ENCODE results near the gene DUSP14. TPM values are rescaled to one million over a fixed set of nuclear protein-coding genes. Genes with fewer than 3 reads are reported as not detected.
A peak's percentile ranks its signal among the peaks of the same experiment; 100 is the strongest.

The DUSP14 gene
- total RNA-seq, 1 experiment from 2014 or later, result 56.2 TPM

DNA sequence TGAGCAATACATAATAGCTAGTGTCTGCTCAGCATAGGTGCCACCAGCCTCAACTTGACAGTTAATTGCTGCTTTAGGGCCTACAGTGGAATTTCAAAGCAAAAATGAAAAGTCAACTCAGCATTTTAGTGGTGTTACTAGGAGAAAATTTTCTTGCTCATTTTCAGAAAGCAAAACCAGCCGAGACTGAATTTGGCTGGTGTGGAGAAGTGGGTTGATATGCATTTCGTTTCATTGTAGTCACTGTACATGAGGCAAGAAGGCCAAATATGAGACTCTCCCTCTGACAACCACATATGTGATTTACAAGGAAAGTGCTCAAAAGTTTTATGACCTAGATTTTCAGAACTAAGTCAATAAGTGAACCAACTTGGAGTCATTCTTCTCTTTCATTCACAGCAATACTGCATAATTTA, 54.0 kb downstream of the DUSP14 start:
- H3K4me2 ChIP-seq (ENCODE audit: low read length), result no peak overlapping the region
- no peaks in the 10 kb centered on the region for H3K79me2 ChIP-seq (ENCODE audit: low read length)
- no peak overlapping the region for H2AFZ ChIP-seq (ENCODE audit: low read length)
- no peak overlapping the region for H3K4me3 ChIP-seq (ENCODE audit: low read length)
- H3K27ac ChIP-seq (ENCODE audit: low read length), result no peak overlapping the region
- peak; percentile 37 for ATAC-seq
- no peaks in the 10 kb centered on the region for H3K9me2 ChIP-seq (replicated peaks; ENCODE audit: low read length)
- no peaks in the 10 kb centered on the region for H3K4me1 ChIP-seq (ENCODE audit: insufficient read depth, low read length)
- BruUV-seq (replicated peaks), result no TSS peak
- DNase-seq, result no peak
- no peak overlapping the region for H3K9ac ChIP-seq (ENCODE audit: low read length)
- no peaks in the 10 kb centered on the region for H3K9me3 ChIP-seq (ENCODE audit: low read length)
- TF ChIP-seq, protein P1, sequence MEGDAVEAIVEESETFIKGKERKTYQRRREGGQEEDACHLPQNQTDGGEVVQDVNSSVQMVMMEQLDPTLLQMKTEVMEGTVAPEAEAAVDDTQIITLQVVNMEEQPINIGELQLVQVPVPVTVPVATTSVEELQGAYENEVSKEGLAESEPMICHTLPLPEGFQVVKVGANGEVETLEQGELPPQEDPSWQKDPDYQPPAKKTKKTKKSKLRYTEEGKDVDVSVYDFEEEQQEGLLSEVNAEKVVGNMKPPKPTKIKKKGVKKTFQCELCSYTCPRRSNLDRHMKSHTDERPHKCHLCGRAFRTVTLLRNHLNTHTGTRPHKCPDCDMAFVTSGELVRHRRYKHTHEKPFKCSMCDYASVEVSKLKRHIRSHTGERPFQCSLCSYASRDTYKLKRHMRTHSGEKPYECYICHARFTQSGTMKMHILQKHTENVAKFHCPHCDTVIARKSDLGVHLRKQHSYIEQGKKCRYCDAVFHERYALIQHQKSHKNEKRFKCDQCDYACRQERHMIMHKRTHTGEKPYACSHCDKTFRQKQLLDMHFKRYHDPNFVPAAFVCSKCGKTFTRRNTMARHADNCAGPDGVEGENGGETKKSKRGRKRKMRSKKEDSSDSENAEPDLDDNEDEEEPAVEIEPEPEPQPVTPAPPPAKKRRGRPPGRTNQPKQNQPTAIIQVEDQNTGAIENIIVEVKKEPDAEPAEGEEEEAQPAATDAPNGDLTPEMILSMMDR (conservative IDR thresholded peaks at IDR 0.05; ENCODE audit: low read depth, low read length), result no peak
- TF ChIP-seq EZH2 (IDR thresholded peaks at IDR 0.05; ENCODE audit: low read length, unreplicated experiment) (no peak), EZH2phosphoT487 (IDR thresholded peaks at IDR 0.05; ENCODE audit: borderline replicate concordance, low read length) (no peak)
- CTCF ChIA-PET, result no interaction called here
- POLR2A ChIA-PET (ENCODE audit: unreplicated experiment), result interaction anchor here (0.7 kb wide), 1 partner anchor 27 kb away, joined by 6 read pairs; no protein-coding TSS in a partner anchor
- intact Hi-C loops (cut with micrococcal nuclease), result no loop called here
- H3F3A ChIP-seq (ENCODE audit: low read length, unreplicated experiment), result no peaks in the 10 kb centered on the region
- H3K36me3 ChIP-seq (ENCODE audit: low read depth, low read length), result peaks cover 12% of the 10 kb centered on the region; the same call in 1 of the 2 replicates
- no peaks in the 10 kb centered on the region for H4K20me1 ChIP-seq (ENCODE audit: low read length)
- H3K27me3 ChIP-seq (ENCODE audit: low read length), result no peaks in the 10 kb centered on the region

DNA sequence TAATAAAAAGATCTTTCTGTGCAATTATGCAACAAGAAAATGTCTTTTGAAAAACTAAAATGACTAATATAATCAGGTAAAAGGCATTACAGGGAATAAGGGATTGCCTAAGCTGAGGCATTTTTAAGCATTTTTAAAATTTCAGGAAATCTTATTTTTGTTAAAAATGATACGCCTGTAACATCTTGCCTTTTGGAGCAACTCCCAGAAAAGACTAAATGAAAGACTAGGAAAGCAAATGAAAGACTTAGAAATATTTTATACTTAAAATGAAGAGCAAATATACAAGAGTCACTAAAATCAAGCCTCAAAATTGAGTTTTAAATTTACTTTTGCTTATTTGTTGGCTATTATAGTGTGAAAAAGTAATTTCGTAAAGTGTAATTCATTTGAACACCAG, 55.8 kb downstream of the DUSP14 start:
- intact Hi-C loops (cut with micrococcal nuclease), result no loop called here
- no peaks in the 10 kb centered on the region for H3K79me2 ChIP-seq (ENCODE audit: low read length)
- H3K36me3 ChIP-seq (ENCODE audit: low read depth, low read length), result peaks cover 8% of the 10 kb centered on the region; the same call in 1 of the 2 replicates
- BruUV-seq (replicated peaks), result no TSS peak
- H3K27me3 ChIP-seq (ENCODE audit: low read length), result no peaks in the 10 kb centered on the region
- no peak overlapping the region for H3K27ac ChIP-seq (ENCODE audit: low read length)
- H3K9me2 ChIP-seq (replicated peaks; ENCODE audit: low read length), result no peaks in the 10 kb centered on the region
- no peak overlapping the region for H3K4me2 ChIP-seq (ENCODE audit: low read length)
- H3K9ac ChIP-seq (ENCODE audit: low read length), result no peak overlapping the region
- DNase-seq (no peak), ATAC-seq (no peak)
- H3K4me3 ChIP-seq (ENCODE audit: low read length), result no peak overlapping the region
- H3F3A ChIP-seq (ENCODE audit: low read length, unreplicated experiment), result no peaks in the 10 kb centered on the region
- no peaks in the 10 kb centered on the region for H3K4me1 ChIP-seq (ENCODE audit: insufficient read depth, low read length)
- no peaks in the 10 kb centered on the region for H4K20me1 ChIP-seq (ENCODE audit: low read length)
- ChIA-PET CTCF (no interaction called here), POLR2A (ENCODE audit: unreplicated experiment) (no interaction called here)
- no peak overlapping the region for H2AFZ ChIP-seq (ENCODE audit: low read length)
- TF ChIP-seq, protein P1 (conservative IDR thresholded peaks at IDR 0.05; ENCODE audit: low read depth, low read length), result no peak
- TF ChIP-seq EZH2phosphoT487 (IDR thresholded peaks at IDR 0.05; ENCODE audit: borderline replicate concordance, low read length) (no peak), EZH2 (IDR thresholded peaks at IDR 0.05; ENCODE audit: low read length, unreplicated experiment) (no peak)
- H3K9me3 ChIP-seq (ENCODE audit: low read length), result no peaks in the 10 kb centered on the region

DNA sequence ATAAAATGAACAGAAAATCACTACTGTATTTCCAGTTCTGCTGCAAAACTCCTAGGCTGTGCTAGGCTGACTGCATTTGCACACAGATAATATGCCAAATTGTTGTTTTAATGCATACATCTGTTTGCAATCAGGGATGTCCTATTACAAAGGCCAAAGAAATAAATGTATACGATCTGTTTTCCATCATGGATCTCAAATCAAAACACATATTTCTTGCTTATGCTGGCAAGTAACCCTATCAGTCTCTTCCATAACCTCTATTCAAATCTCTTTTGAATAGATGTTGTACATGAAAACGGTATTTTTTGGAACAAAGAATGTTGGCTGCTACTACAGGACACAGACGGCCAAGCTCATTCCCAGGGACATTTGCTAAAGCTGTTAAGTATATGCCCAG, 56.6 kb downstream of the DUSP14 start:
- ATAC-seq (no peak), DNase-seq (no peak)
- Histone ChIP-seq H3K4me1 (ENCODE audit: insufficient read depth, low read length) (no peaks in the 10 kb centered on the region), H3K9me3 (ENCODE audit: low read length) (no peaks in the 10 kb centered on the region), H3K27me3 (ENCODE audit: low read length) (no peaks in the 10 kb centered on the region), H3K9me2 (replicated peaks; ENCODE audit: low read length) (no peaks in the 10 kb centered on the region), H3K36me3 (ENCODE audit: low read depth, low read length) (peaks cover 8% of the 10 kb centered on the region; the same call in 1 of the 2 replicates), H3F3A (ENCODE audit: low read length, unreplicated experiment) (no peaks in the 10 kb centered on the region), H3K79me2 (ENCODE audit: low read length) (no peaks in the 10 kb centered on the region), H3K27ac (ENCODE audit: low read length) (no peak overlapping the region), H4K20me1 (ENCODE audit: low read length) (no peaks in the 10 kb centered on the region), H3K4me3 (ENCODE audit: low read length) (no peak overlapping the region), H2AFZ (ENCODE audit: low read length) (no peak overlapping the region), H3K9ac (ENCODE audit: low read length) (no peak overlapping the region), H3K4me2 (ENCODE audit: low read length) (no peak overlapping the region)
- TF ChIP-seq, protein P1 (conservative IDR thresholded peaks at IDR 0.05; ENCODE audit: low read depth, low read length), result no peak
- no peak for TF ChIP-seq EZH2 (IDR thresholded peaks at IDR 0.05; ENCODE audit: low read length, unreplicated experiment)
- no peak for TF ChIP-seq EZH2phosphoT487 (IDR thresholded peaks at IDR 0.05; ENCODE audit: borderline replicate concordance, low read length)
- BruUV-seq (replicated peaks), result no TSS peak
- ChIA-PET CTCF (interaction anchor here (0.5 kb wide), 1 partner anchor 270 kb away, joined by 3 read pairs; no protein-coding TSS in a partner anchor), POLR2A (ENCODE audit: unreplicated experiment) (no interaction called here)
- intact Hi-C loops (cut with micrococcal nuclease), result no loop called here

Data from PC-3 (cell line).